OCI-LY3 (cell line): ENCODE measurements around the gene RGS16.

Experiments
- H2AFZ ChIP-seq: fragments of 200-600, 300-600 bp; shearing (Covaris generic); 2 replicates; pipeline ENCODE4 v1.6.0; 2014; ENCODE audit warnings: antibody characterized with exemption, low read depth, low read length
- H3K27ac ChIP-seq: fragments of 200-600, 300-600 bp; sonication (generic); 2 replicates; pipeline ENCODE4 v1.5.1; 2014; ENCODE audit warnings: mild to moderate bottlenecking, low read length, moderate library complexity, mixed read lengths
- H3K27me3 ChIP-seq: fragments of 200-600, 300-600 bp; sonication (generic); 2 replicates; pipeline ENCODE4 v1.6.1; 2014; ENCODE audit warnings: low read depth, low read length, mixed read lengths
- H3K36me3 ChIP-seq: fragments of 200-600, 300-600 bp; sonication (generic); replicated peaks from 2 replicates; pipeline ENCODE3; 2014; ENCODE audit warnings: low read depth, low read length, mixed read lengths
- H3K4me1 ChIP-seq: fragments of 300-600, 200-600 bp; sonication (generic); 2 replicates; pipeline ENCODE4 v1.6.1; 2014; ENCODE audit warnings: low read length, mixed read lengths
- H3K4me2 ChIP-seq: fragments of 200-600, 300-600 bp; sonication (generic); 2 replicates; pipeline ENCODE4 v1.6.1; 2014; ENCODE audit warnings: low read length, mixed read lengths
- H3K4me3 ChIP-seq: fragments of 300-600, 200-600 bp; sonication (generic); 2 replicates; pipeline ENCODE4 v1.5.1; 2014; ENCODE audit warnings: antibody characterized with exemption, mild to moderate bottlenecking, low read length, moderate library complexity
- H3K79me2 ChIP-seq: fragments of 300-600, 200-600 bp; shearing (Covaris generic); 2 replicates; pipeline ENCODE4 v1.6.1; 2014; ENCODE audit warnings: mild to moderate bottlenecking, low read length, mixed read lengths
- H3K9ac ChIP-seq: fragments of 300-600, 200-600 bp; shearing (Covaris generic); 2 replicates; pipeline ENCODE4 v1.6.0; 2014; ENCODE audit warnings: mild to moderate bottlenecking, low read length, moderate library complexity
- H3K9me3 ChIP-seq: fragments of 200-600, 300-600 bp; shearing (Covaris generic); 2 replicates; pipeline ENCODE4 v1.6.1; 2014; ENCODE audit warnings: low read length, mixed read lengths; ENCODE audit not compliant: insufficient read depth
- H4K20me1 ChIP-seq: fragments of 200-600, 300-600 bp; sonication (generic); 2 replicates; pipeline ENCODE4 v1.6.1; 2016; ENCODE audit warnings: low read length, mixed read lengths; ENCODE audit not compliant: insufficient read depth
- CTCF ChIP-seq: fragments of 200-600, 300-600 bp; sonication (generic); IDR thresholded peaks from 2 replicates; pipeline ENCODE4 v1.5.1; 2014; ENCODE audit warnings: antibody characterized with exemption, low read length, low read depth
- EZH2phosphoT487 ChIP-seq: fragments of 200-600 bp; shearing (Covaris generic); IDR thresholded peaks from 2 replicates; pipeline ENCODE4 v1.6.1; 2018; ENCODE audit warnings: antibody characterized with exemption, mixed run types, low read depth

The RGS16 gene

GRCh38 chr1:182637769-182638168 lies 33.6 kb upstream of the RGS16 start:
- Histone ChIP-seq H2AFZ (no peak overlapping the region), H3K4me3 (no peak overlapping the region), H3K9me3 (no peaks in the 10 kb centered on the region), H3K9ac (no peak overlapping the region), H3K36me3 (no peaks in the 10 kb centered on the region), H3K27ac (no peak overlapping the region), H4K20me1 (no peaks in the 10 kb centered on the region), H3K79me2 (no peaks in the 10 kb centered on the region), H3K4me1 (peaks cover 18% of the 10 kb centered on the region), H3K4me2 (no peak overlapping the region), H3K27me3 (no peaks in the 10 kb centered on the region)
- TF ChIP-seq CTCF (no peak), EZH2phosphoT487 (no peak)

- Histone ChIP-seq H3K27me3 (no peaks in the 10 kb centered on the region), H4K20me1 (no peaks in the 10 kb centered on the region), H3K27ac (no peak overlapping the region), H2AFZ (no peak overlapping the region), H3K4me2 (no peak overlapping the region), H3K79me2 (no peaks in the 10 kb centered on the region), H3K9me3 (no peaks in the 10 kb centered on the region), H3K9ac (no peak overlapping the region), H3K36me3 (no peaks in the 10 kb centered on the region), H3K4me1 (peaks cover 28% of the 10 kb centered on the region), H3K4me3 (no peak overlapping the region)
- TF ChIP-seq EZH2phosphoT487 (no peak), CTCF (no peak)
These were observed 31.7 kb upstream of the RGS16 start for GRCh38 chr1:182635871-182636270.

DNA sequence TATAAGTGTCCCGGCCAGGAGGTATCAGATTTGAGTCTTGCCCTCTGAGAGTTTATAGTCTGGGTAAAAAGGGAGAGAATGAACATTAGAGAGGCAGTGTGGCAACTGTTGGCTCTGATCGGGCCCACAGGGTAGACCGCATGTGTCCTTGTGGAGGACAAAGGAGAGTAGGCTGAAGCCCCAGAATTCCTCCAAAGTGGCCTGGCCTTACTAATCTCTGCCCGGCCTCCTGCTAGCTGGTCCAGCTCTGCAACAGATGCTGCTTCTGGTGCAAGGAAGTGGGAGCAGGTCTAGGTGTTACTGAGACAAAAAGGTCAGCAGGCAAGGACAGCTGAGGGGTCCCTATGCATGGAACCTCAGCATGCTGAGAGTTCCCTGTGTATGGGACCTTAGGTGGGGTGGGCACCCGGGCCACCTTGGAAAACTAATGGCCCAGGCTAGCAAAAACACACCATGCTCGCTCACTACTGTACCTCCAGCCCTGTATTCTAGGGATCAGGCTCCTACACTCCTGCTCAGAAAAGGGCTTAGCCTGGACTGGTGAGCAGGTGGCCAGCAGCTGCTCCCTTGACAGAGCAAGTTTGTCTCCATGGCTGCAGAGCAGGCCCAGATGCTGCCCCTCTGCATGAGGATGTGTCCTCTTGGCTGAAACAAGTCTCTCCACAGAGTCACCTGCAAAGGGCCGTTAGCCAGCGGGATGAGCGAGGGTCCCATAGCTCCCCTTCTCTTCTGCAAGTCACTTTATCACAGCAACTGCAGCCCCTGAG lies 30.3 kb upstream of the RGS16 start:
- H3K27me3 ChIP-seq = no peaks in the 10 kb centered on the region
- no peak for TF ChIP-seq CTCF
- TF ChIP-seq EZH2phosphoT487 = no peak
- H4K20me1 ChIP-seq = no peaks in the 10 kb centered on the region
- H3K4me2 ChIP-seq = peak overlapping the region; percentile 45
- no peaks in the 10 kb centered on the region for H3K9me3 ChIP-seq
- H3K79me2 ChIP-seq = no peaks in the 10 kb centered on the region
- peaks cover 33% of the 10 kb centered on the region for H3K4me1 ChIP-seq
- H2AFZ ChIP-seq = no peak overlapping the region
- no peak overlapping the region for H3K9ac ChIP-seq
- no peaks in the 10 kb centered on the region for H3K36me3 ChIP-seq
- no peak overlapping the region for H3K4me3 ChIP-seq
- no peak overlapping the region for H3K27ac ChIP-seq

GRCh38 chr1:182633657-182634281 lies 29.6 kb upstream of the RGS16 start:
- peak overlapping the region; percentile 26; the same call in 1 of the 2 replicates for H2AFZ ChIP-seq
- no peak overlapping the region for H3K27ac ChIP-seq
- H3K4me1 ChIP-seq = peaks cover 33% of the 10 kb centered on the region

More at GRCh38 chr1:182633657-182634281, 29.6 kb upstream of the RGS16 start:
- Histone ChIP-seq H3K9ac (no peak overlapping the region), H3K4me3 (no peak overlapping the region), H3K79me2 (no peaks in the 10 kb centered on the region), H4K20me1 (no peaks in the 10 kb centered on the region), H3K36me3 (no peaks in the 10 kb centered on the region), H3K27me3 (no peaks in the 10 kb centered on the region), H3K9me3 (no peaks in the 10 kb centered on the region), H3K4me2 (peak overlapping the region; percentile 45)
- no peak for TF ChIP-seq EZH2phosphoT487
- TF ChIP-seq CTCF = no peak
